ENCODE data around the gene SACM1L. TPM values are rescaled to one million over a fixed set of nuclear protein-coding genes. Genes with fewer than 3 reads are reported as not detected.
"Not testable (repeated sequence)": the region's sequence is repeated elsewhere in the genome, so short reads cannot be mapped to it uniquely, and the experiment has no call there.

SACM1L gene
- total RNA-seq, 1 donor from 2014 or later: 19.8 TPM

DNA sequence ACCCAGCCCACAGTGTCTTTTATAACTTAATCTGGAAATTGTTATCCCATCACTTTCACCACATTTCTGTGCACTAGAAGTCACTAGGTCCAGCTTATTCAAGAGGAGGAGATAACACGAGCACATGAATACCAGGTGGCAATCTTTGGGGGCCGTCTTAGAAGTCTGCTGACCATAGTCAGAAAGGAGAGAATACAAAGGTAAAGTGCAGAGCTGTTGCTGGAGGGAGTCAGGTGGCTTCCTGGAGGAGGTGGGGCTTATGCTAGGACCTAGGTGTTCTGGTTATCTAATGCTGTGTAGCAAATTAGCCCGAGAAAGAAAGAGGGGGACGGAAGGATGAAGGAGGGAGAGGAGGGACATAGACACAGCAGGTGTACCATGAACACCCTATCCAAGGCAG lies 60.7 kb downstream of the SACM1L start:
- TF ChIP-seq, protein P1, sequence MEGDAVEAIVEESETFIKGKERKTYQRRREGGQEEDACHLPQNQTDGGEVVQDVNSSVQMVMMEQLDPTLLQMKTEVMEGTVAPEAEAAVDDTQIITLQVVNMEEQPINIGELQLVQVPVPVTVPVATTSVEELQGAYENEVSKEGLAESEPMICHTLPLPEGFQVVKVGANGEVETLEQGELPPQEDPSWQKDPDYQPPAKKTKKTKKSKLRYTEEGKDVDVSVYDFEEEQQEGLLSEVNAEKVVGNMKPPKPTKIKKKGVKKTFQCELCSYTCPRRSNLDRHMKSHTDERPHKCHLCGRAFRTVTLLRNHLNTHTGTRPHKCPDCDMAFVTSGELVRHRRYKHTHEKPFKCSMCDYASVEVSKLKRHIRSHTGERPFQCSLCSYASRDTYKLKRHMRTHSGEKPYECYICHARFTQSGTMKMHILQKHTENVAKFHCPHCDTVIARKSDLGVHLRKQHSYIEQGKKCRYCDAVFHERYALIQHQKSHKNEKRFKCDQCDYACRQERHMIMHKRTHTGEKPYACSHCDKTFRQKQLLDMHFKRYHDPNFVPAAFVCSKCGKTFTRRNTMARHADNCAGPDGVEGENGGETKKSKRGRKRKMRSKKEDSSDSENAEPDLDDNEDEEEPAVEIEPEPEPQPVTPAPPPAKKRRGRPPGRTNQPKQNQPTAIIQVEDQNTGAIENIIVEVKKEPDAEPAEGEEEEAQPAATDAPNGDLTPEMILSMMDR (IDR thresholded peaks at IDR 0.05; ENCODE audit: insufficient read depth, low read length, poor library complexity, severe bottlenecking): no peak
- Histone ChIP-seq H3K4me3 (ENCODE audit: low read depth, low read length) (no peak overlapping the region), H3K27me3 (ENCODE audit: control insufficient read depth, insufficient read depth, low read length) (no peaks in the 10 kb centered on the region), H3K36me3 (ENCODE audit: control insufficient read depth, insufficient read depth, low read length) (no peaks in the 10 kb centered on the region)
- no peak for DNase-seq (ENCODE audit: low read depth)

DNA sequence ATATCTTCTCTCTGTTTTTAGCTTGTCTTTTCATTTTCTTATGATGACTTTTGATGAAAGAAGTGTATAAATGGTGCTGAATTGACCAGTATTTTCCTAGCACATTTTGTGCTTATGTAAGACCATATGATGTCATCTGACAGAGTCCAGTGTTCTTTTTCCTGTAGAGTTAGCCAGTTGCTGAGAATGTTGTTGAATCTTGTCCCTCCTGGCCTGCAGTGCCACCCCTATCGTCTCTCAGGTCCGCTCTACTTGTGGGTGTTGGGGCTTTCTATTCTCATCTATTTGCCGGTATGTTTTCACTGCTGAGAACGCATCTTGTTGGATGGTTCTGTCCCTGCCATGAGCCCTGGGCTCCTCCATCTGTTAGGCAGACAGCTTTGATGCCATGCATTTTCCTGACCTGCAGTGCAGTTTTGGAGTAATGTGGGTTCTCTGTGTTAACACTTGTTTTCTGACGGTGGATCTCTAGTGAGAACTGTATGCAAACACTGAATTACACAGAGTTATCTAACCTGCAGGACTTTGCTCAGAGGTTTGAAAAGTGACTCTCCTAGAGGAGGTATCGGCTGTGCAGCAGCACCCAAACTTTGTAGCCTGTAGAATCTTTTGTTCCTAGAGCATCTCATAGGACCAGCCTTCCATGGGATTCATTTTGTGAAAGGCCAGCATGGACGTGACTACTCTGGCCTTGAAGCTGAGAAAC lies 62.5 kb downstream of the SACM1L start:
- Histone ChIP-seq H3K4me3 (ENCODE audit: low read depth, low read length) (no peak overlapping the region), H3K27me3 (ENCODE audit: control insufficient read depth, insufficient read depth, low read length) (no peaks in the 10 kb centered on the region), H3K36me3 (ENCODE audit: control insufficient read depth, insufficient read depth, low read length) (no peaks in the 10 kb centered on the region)
- TF ChIP-seq, protein P1 (IDR thresholded peaks at IDR 0.05; ENCODE audit: insufficient read depth, low read length, poor library complexity, severe bottlenecking): no peak
- no peak for DNase-seq (ENCODE audit: low read depth)

DNA sequence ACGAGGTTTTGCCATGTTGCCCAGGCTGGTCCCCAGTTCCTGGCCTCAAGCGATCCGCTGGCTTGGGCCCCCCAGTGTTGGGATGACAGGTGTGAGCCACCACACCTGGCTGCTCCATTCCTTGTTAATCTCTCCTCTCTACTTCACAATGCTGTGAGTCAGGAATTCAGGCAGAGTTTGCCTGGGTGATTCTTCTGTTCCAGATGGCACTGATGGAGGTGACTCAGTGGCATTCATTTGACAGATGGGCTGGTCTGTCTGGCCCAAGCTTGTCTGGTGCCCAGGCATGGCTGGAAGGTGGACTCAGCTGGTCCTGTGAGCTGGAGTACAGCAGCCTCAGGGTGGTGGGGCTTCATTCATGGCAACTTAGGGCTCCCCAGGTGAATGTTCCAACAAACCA lies 63.9 kb downstream of the SACM1L start:
- Histone ChIP-seq H3K4me3 (ENCODE audit: low read depth, low read length) (no peak overlapping the region), H3K27me3 (ENCODE audit: control insufficient read depth, insufficient read depth, low read length) (no peaks in the 10 kb centered on the region), H3K36me3 (ENCODE audit: control insufficient read depth, insufficient read depth, low read length) (no peaks in the 10 kb centered on the region)
- TF ChIP-seq, protein P1 (IDR thresholded peaks at IDR 0.05; ENCODE audit: insufficient read depth, low read length, poor library complexity, severe bottlenecking): no peak
- no peak for DNase-seq (ENCODE audit: low read depth)

- no peaks in the 10 kb centered on the region for H3K36me3 ChIP-seq (ENCODE audit: control insufficient read depth, insufficient read depth, low read length)
- TF ChIP-seq, protein P1 (IDR thresholded peaks at IDR 0.05; ENCODE audit: insufficient read depth, low read length, poor library complexity, severe bottlenecking): no peak
- H3K27me3 ChIP-seq (ENCODE audit: control insufficient read depth, insufficient read depth, low read length): no peaks in the 10 kb centered on the region
- no peak for DNase-seq (ENCODE audit: low read depth)
- no peak overlapping the region for H3K4me3 ChIP-seq (ENCODE audit: low read depth, low read length)
Observed at GRCh38 chr3:45754461-45754860, 65.3 kb downstream of the SACM1L start.

- DNase-seq (ENCODE audit: low read depth): no peak
- Histone ChIP-seq H3K4me3 (ENCODE audit: low read depth, low read length) (no peak overlapping the region), H3K36me3 (ENCODE audit: control insufficient read depth, insufficient read depth, low read length) (no peaks in the 10 kb centered on the region), H3K27me3 (ENCODE audit: control insufficient read depth, insufficient read depth, low read length) (no peaks in the 10 kb centered on the region)
- TF ChIP-seq, protein P1 (IDR thresholded peaks at IDR 0.05; ENCODE audit: insufficient read depth, low read length, poor library complexity, severe bottlenecking): no peak
Observed at GRCh38 chr3:45756055-45756454, 66.9 kb downstream of the SACM1L start.

DNA sequence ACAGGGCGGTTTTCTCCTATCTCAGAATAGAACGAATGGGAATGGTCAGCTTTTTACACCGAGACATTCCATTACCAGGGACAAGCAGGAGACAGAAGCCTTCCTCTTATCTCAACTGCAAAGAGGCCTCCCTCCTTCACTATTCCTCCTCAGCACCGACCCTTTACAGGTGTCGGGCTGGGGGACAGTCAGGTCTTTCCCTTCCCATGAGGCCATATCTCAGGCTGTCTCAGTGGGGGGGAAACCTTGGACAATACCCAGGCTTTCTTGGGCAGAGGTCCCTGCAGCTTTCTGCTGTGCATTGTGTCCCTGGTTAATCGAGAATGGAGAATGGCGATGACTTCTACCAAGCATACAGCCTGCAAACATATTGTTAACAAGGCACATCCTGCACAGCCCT lies 67.9 kb downstream of the SACM1L start:
- not testable (repeated sequence) for DNase-seq (ENCODE audit: low read depth); H3K4me3 ChIP-seq (ENCODE audit: low read depth, low read length); H3K27me3 ChIP-seq (ENCODE audit: control insufficient read depth, insufficient read depth, low read length); H3K36me3 ChIP-seq (ENCODE audit: control insufficient read depth, insufficient read depth, low read length)
